NT2/D1 (cell line): ENCODE measurements around the gene TTLL5.

ENCODE experiments used
- SUZ12 ChIP-seq: IDR thresholded peaks from 2 replicates; pipeline ENCODE4 v1.6.1; 2011; ENCODE audit not compliant: insufficient read length, insufficient read depth; ENCODE audit errors: extremely low read depth
- YY1 ChIP-seq: IDR thresholded peaks from 2 replicates; pipeline ENCODE4 v1.6.1; 2011; ENCODE audit not compliant: insufficient read length, insufficient read depth
- ZNF274 ChIP-seq: IDR thresholded peaks from 2 replicates; pipeline ENCODE4 v1.6.1; 2011; ENCODE audit warnings: mild to moderate bottlenecking, low read depth, low read length

- TF ChIP-seq SUZ12, result no peak
- TF ChIP-seq ZNF274, result no peak
- TF ChIP-seq YY1, result no peak
Observed at GRCh38 chr14:75822522-75823141, 161.6 kb downstream of the TTLL5 start.
